ENCODE data around the gene DUS3L.
"Not testable (repeated sequence)": the region's sequence is repeated elsewhere in the genome, so short reads cannot be mapped to it uniquely, and the experiment has no call there.

DUS3L gene

GRCh38 chr19:5799247-5800241 lies 8.6 kb upstream of the DUS3L start:
- no peak for DNase-seq

GRCh38 chr19:5798244-5798643 lies 7.3 kb upstream of the DUS3L start:
- no peak for DNase-seq

GRCh38 chr19:5795382-5795919 lies 4.5 kb upstream of the DUS3L start:
- DNase-seq: no peak

GRCh38 chr19:5793188-5793587 lies 2.2 kb upstream of the DUS3L start:
- DNase-seq: no peak

- no peak for DNase-seq
Measured at GRCh38 chr19:5792224-5792623, 1.3 kb upstream of the DUS3L start.

- no peak for DNase-seq
Measured at GRCh38 chr19:5789886-5790558, 941 bp downstream of the DUS3L start.

GRCh38 chr19:5789351-5789761 lies 1.6 kb downstream of the DUS3L start:
- DNase-seq: no peak

- no peak for DNase-seq
Measured at GRCh38 chr19:5788422-5788821, 2.5 kb downstream of the DUS3L start.

- DNase-seq: no peak
Measured at GRCh38 chr19:5787409-5788182, 3.4 kb downstream of the DUS3L start.

GRCh38 chr19:5786593-5787408 lies 4.2 kb downstream of the DUS3L start:
- DNase-seq: no peak

- DNase-seq: no peak
Measured at GRCh38 chr19:5785423-5785822, 5.5 kb downstream of the DUS3L start.

GRCh38 chr19:5784581-5785147 lies 6.3 kb downstream of the DUS3L start, which contains the start of gene PRR22:
PRR22 (minus strand) TSS chr19:5784746; CDS start chr19:5784660, 86 bp downstream.
- no peak for DNase-seq

GRCh38 chr19:5782945-5783919 lies 7.7 kb downstream of the DUS3L start:
- no peak for DNase-seq

GRCh38 chr19:5782322-5782721 lies 8.6 kb downstream of the DUS3L start:
- no peak for DNase-seq

- not testable (repeated sequence) for DNase-seq
Measured at GRCh38 chr19:5780916-5781315, 10.0 kb downstream of the DUS3L start.

- DNase-seq: no peak
Measured at GRCh38 chr19:5778402-5778801, 12.6 kb downstream of the DUS3L start.

- no peak for DNase-seq
Measured at GRCh38 chr19:5775668-5776309, 15.2 kb downstream of the DUS3L start.

GRCh38 chr19:5774921-5775320 lies 16.0 kb downstream of the DUS3L start:
- no peak for DNase-seq

GRCh38 chr19:5773276-5773675 lies 17.7 kb downstream of the DUS3L start:
- no peak for DNase-seq

- no peak for DNase-seq
Measured at GRCh38 chr19:5772416-5772815, 18.5 kb downstream of the DUS3L start.
